ENCODE data around the gene GNRHR.

Gene GNRHR

DNA sequence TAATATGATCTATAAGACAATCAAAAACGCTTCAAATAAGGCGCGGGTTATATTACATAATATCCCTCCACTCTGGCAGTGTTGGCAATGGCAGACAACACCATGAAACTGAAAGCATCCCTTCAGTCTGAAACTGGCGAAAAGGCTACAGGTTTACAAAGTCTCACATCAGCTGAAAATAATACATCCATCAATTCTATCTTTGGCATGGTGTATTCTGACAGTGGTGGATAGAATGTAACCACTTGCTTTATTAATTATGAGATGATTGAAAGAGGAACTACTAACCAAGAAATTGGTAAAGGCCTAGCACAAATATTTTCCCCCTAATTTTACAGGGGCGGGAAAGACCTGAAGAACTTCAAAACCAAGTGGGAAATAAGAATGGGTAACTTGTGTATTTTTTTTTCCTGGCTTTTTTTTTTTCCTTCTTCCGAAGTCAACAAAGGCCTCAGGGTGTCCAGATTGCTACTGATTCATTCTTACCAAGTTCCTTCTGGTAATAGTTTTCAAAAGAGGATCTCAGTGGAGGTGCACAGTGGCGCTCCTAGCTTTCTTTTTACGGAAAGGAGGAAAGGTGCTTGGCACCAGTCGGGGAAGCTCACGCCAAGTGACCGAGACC, 54.0 kb downstream of the GNRHR start:
- peak; percentile 49 for DNase-seq (ENCODE audit: low spot score)

- peak; percentile 53 for DNase-seq (ENCODE audit: low spot score)
Observed at GRCh38 chr4:67699603-67700002, 54.6 kb downstream of the GNRHR start.

DNA sequence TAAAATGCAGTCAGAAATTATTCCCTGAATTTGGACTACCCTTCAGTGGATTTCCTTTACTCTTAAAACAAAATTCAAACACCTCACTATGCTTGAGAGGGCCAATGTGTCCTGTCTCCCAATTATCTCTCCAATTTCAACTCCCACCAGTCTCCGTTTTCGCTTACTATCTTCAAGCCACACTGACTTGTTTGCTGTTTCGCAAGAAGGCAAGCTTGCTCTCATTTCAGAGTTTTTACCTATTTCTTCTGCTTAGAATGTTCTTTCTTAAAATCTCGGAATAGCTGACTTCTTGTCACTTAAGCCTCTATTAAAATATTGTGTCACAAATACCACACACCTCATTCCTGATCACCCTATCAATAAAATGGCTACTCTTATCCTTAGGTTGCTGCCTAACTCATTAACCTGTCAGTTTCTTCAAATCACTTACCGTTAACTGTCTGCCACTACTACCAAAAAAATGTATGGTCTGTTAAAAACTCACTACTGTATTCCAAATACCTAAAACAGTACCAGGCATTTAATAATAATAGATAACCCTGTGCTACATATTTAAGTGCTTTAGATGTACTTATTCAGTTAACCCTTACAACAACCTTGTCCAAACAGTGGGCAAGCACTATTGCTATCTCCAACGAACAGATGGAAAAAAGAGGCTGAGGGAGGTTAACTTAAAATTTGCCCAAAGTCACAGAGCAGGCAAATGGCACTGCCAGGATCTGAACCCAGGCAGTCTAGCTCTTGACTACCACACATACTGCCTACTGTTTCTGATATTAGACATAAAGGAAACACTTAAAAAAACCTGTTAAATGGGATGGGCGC, 56.1 kb downstream of the GNRHR start:
- no peak for DNase-seq (ENCODE audit: low spot score)

DNA sequence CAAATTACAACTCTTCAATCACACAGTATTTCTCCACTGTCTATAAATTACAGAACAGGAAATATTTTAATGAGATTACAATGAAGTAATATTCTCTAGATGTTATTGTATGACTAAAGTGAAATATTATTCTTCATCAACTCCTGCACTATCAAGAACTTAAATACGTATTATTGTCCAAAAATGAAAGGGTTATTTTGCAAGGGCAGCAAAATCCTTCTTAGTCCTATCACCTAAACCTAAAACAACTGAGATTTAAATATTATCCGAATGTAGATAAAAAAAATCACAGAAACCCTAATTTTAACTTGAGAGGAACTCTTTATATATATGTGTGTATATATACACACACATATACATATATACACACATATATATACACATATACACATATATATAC, 58.1 kb downstream of the GNRHR start:
- DNase-seq (ENCODE audit: low spot score): no peak

- DNase-seq (ENCODE audit: low spot score): no peak
Observed at GRCh38 chr4:67694662-67695061, 59.5 kb downstream of the GNRHR start.

DNA sequence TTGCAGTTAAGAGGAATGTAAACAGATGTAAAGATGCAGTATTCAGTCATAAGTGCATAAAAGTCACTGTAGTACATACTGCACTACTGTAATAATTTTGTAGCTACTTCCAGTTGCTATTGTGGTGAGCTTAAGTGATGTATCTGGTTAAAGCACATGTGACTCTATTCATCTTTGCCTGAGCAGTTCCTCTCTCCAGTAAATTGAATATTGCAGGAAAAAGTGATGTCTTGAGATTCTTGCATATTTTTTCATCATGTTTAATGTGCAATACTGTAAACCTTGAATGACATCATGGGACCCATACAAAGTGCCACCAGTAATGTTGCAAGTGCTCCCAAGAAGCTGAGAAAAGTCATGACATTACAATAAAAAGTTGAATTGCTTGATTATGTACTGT, 62.9 kb downstream of the GNRHR start:
- DNase-seq (ENCODE audit: low spot score): no peak

Data from RKO (cell line).